NCI-H1417 (cell line): Measurements from ENCODE around the gene ERGIC1.
"Not testable (repeated sequence)": the region's sequence is repeated elsewhere in the genome, so short reads cannot be mapped to it uniquely, and the experiment has no call there.

Source experiments
- DNase-seq, 3 experiments: peaks; one replicate each; lab custom pipeline; 2025; lab: John Stamatoyannopoulos, UW

Gene ERGIC1

GRCh38 chr5:172801179-172801671, 32.8 kb upstream of the ERGIC1 start:
- no peak for DNase-seq

GRCh38 chr5:172802112-172802511, 31.9 kb upstream of the ERGIC1 start:
- DNase-seq, result no peak

- no peak for DNase-seq
These were observed 31.4 kb upstream of the ERGIC1 start for GRCh38 chr5:172802567-172803176.

DNA sequence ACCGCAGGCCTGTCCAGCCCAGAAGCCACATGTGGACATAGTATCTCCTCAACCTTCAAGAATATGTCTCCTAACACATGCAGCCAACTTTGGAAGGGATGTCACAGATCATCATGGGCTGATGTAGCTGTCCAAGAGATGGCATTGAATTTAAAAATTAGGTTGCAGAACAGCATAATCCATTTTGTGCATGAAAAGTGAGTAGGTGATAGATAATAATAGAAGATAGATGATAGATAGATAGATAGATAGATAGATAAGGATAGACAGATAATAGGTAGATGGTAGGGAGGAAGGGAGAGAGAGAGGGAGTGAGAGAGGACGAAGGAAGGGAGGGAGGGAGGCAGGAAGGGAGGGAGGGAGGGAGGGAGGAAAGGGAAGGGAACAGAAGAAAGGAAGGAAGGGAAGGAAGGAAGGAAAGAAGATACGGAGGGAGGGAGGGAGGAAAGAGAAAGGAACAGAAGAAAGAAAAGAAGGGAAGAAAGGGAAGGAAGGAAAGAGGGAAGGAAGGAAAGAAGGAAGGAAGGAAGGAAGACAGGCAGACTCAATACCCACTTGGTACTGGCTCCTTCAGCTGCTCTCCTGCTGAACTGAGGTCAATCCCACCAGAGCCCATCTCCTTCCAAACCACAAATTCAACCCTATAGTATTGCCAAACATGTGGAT, 28.9 kb upstream of the ERGIC1 start:
- no peak for DNase-seq

DNA sequence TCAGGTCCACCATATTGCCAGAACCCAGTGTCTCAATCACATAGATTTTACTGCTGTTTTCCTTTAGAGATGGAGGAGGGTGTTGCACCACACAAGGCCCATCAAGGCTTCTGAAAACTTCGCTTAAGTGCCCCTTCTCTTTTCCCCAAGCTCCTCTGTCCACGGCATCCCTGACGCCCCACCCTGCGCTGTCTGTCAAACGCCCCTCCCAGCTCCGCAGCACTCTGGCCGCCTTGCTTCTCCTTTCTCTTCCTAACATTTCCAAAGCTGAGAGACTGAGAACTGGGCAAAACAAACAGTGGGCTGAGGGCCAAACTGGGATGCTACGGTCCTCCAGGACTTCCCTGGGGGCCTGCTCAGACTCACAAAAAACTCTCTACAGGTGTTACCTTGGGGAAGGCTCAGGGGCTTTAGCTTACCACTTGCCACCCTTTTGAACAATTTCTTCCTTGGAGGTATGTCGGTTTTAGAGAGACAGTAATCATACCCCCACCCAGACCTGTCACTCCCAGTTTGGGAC, 28.3 kb upstream of the ERGIC1 start:
- DNase-seq, result no peak

DNA sequence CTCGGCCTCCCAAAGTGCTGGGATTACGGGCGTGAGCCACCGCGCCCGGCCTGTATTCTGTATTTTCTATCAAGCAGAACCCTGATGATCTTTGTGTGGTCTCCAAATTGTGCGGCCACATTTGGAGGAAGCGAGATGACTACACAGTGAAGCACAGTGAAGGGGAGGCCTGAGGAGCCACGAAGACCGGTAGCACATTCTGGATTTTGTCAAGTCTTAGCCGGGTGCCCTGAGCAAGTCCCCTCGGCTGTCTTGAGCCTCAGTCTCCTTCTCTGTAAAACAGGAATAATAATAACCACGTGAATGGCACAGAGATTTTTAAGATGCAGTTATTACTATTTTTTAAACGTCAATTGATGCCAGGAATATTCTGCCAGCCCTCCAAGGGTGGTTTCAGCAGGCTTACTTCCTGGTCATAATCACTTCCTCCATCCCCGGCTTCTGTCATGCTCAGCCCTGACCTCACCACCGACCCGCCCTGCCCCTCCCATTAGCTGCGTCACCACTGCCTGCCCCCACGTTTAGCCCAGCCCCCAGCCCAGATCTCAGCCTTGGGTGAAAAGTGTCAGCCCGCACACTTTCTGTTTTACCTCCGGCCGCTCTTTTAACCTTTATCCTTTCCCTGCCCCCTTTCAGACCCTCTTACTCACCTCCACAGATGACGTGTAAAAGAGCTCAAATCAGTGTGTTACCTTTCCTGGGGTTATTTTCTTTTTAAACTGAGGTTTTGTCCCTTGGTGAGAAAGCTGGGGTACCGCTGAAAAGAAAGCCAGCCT, 27.0 kb upstream of the ERGIC1 start:
- DNase-seq, result no peak

DNA sequence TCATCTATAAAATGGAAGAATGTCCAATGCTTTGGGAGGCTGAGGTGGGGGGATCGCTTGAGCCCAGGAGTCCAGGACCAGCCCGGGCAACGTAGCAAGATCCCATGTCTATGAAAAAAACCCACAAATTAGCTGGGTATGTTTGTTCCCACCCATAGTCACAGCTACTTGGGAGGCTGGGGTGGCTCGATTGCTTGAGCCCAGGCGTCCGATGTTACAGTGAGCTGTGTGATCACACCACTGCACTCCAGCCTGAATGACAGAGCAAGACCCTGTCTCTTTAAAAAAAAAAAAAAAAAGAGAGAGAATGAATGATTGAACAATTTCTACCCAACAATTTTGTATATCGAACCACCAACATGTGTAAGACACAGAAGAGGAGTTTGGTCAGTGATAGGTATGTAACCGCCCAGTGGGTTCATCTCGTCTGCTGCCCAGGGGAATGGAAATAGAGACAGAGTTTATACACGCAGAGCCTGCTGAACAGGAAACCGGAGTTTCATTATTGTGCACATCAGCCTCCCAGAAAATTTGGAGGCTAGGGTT, 26.2 kb upstream of the ERGIC1 start:
- DNase-seq, result no peak

- DNase-seq, result no peak
These were observed 24.3 kb upstream of the ERGIC1 start for GRCh38 chr5:172809774-172810173.

GRCh38 chr5:172810996-172811395, 23.1 kb upstream of the ERGIC1 start:
- not testable (repeated sequence) for DNase-seq

DNA sequence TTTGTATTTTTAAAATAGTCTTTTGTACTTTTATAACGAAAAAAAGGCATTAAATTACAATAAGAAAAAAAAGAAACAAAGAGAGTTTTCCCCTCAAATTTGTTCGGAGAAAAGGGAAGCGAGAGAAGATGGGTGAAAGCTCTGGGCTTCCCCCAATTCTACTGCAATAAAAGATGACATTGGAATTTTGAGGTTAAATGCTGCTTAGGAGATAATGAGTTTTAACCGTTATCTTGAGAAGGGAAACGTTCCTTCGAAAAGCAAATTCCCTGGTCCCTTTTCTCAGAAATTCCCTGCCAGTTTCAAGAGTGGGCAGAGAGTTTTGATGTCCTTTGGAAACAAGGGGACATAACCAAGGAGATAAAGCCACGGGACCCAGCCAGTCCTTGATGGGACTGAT, 18.4 kb upstream of the ERGIC1 start:
- DNase-seq, result no peak

GRCh38 chr5:172816925-172817562, 17.0 kb upstream of the ERGIC1 start:
- no peak for DNase-seq

- DNase-seq, result no peak
These were observed 16.4 kb upstream of the ERGIC1 start for GRCh38 chr5:172817664-172818063.

- no peak for DNase-seq
These were observed 16.0 kb upstream of the ERGIC1 start for GRCh38 chr5:172818081-172818480.

DNA sequence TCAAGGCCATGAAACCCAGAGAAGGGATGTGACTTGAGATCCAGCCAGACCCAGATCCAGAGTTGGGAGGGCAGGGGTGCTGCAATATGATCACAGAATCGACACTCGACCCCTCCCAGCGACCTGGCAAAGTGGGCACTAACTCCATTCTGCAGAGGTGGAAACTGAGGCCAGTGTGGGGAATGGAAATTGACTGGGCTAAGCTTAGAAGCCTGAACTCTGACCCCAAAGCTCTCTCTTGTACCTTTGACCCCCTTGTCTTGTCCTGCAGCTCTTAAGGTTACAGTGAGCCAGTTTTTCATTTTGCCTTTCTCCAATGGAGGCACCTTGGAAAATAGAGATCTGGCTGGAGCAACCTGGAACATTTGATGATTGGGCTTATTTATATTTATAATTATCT, 14.5 kb upstream of the ERGIC1 start:
- no peak for DNase-seq

DNA sequence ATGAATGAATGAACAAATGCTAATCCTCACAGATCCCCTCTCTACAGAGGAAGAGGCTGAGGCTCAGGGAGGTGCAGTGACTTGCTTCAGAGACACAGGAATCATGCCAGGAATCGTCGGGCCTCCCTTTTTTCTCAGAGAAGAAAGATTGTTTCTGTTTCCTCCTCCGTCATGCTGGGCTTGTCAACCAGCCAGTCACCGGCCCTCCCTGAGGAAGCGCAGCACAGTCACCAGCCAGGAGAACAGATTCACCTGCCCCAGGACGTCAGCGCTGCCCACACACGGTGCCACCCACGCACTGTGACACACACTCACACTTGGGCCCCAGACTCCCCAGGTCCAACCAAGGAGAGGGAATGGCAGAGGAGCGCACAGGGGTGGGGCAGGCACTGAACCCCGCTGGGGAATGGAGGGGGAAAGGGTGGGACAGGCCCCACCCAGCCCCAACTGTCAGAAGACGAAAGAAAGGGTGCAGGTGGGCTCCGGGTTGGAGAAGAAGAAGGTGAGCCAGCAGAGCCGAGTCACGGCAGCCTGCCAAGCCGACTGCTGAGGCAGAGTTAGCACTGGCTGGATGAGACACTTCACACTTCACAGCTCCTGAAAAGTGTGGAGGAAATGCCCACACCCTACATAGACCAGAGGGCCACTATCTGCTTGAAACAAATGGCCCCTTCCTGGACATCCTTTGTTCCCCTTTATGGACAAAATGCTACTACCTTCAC, 13.8 kb upstream of the ERGIC1 start:
- no peak for DNase-seq

DNA sequence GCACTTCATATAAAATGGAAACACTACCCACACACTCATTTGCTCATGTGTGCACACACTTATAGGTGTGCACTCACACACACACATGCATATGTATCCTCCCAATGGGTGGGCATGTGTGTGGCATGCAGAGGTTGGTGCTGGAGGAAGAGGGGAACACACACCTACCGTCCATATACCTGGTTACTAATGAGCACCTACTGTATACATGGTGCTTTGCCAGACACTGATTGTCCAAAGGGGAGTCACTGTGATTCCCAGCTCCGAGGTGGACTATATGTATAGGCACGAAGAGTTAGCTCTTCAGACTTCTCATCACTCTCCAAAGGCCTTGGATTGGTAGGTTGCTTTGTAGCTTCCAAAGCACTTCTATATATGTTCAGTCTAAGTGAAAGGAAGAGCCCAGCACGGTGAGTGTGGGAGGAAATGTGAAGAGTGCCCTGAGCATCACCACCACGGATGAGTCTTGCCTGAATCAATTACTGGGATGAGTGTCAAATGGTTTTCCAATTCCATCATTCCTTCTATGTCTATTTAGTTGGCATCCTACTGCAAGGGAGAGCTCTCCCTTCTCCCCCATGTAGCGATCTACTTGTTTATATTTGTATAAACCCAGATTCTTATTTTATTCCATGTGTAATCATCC, 12.6 kb upstream of the ERGIC1 start:
- no peak for DNase-seq

DNA sequence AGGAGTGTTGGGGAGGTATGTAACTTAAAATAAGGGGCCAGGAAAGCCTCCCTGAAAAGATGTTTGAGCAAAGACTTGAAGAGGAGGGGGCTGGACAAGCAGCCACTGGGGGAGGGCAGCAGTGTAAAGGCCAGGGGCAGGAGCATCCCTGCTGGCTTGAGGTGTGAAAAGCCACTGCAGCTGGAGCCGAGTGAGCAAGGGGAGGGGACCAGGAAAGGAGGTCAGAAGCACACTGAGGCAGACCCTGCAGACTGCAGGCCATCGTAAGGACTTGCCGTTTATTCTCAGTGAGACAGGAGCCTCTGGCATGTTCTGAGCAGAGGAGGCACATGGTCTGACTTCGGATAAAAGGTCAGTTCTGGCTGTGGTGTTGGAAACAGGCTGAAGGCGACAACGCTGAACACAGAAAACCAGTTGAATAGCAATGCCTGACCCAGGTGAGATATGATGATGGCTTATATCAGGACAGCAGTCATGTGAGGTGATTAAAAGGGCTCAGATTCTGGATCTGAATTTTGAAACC, 10.2 kb upstream of the ERGIC1 start:
- DNase-seq, result no peak

GRCh38 chr5:172825610-172826204, 8.3 kb upstream of the ERGIC1 start:
- DNase-seq, result no peak

- no peak for DNase-seq
These were observed 6.2 kb upstream of the ERGIC1 start for GRCh38 chr5:172827841-172828240.

DNA sequence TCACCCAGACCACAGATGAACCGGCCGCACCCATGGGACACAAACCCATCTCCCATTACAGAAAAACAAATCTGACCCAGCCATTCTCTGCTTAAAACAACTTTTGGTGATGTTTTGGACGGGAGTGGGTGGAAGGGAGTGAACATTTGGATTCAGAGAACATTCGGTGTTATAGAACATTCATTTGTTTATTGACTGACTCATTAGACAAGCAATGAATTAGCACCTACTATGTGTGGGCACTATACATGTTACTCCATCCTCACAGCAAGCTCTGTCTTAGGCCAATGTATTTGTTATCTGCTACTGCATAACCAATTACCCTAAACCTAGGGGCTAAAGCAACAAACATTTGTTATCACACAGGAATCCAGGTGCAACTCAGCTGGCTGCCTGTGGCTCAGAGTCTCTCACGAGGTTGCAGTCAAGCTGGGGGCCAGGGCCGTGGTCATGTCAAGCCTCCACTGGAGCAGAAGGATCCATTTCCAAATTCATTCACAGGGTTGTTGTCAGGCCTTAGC, 5.1 kb upstream of the ERGIC1 start:
- no peak for DNase-seq
